HL-60 (cell line): Measurements from ENCODE around the gene NUDT3.
"Not testable (repeated sequence)": the region's sequence is repeated elsewhere in the genome, so short reads cannot be mapped to it uniquely, and the experiment has no call there.

Experiments
- DNase-seq, 2 experiments: peaks; one replicate each; pipeline ENCODE4 v3.0.0-alpha.2; 2010 to 2020; ENCODE audit warnings: low read depth in 1 of 2, low spot score in 1 of 2
- H3K27ac ChIP-seq: fragments of 250-450 bp; sonication (Bioruptor Pico); replicated peaks from 2 replicates; pipeline ENCODE4 v1.5.1; 2020; ENCODE audit warnings: mild to moderate bottlenecking, moderate library complexity
- H3K27me3 ChIP-seq: fragments of 250-450 bp; sonication (Bioruptor Pico); 2 replicates; pipeline ENCODE4 v1.5.1; 2021; ENCODE audit warnings: mild to moderate bottlenecking, moderate library complexity; ENCODE audit not compliant: insufficient read depth, poor library complexity, severe bottlenecking
- H3K4me3 ChIP-seq: replicated peaks from 2 replicates; pipeline ENCODE4 v1.5.1; 2011; ENCODE audit warnings: mild to moderate bottlenecking, control low read depth, low read length; ENCODE audit not compliant: insufficient read depth
- CTCF ChIP-seq: IDR thresholded peaks from one replicate; pipeline ENCODE4 v1.5.1; 2011; ENCODE audit warnings: low read length, control low read depth, inconsistent platforms; ENCODE audit not compliant: insufficient read depth
- GABPA ChIP-seq: IDR thresholded peaks from 2 replicates; pipeline ENCODE4 v1.6.1; 2012; ENCODE audit warnings: low read depth
- POLR2AphosphoS5 ChIP-seq: IDR thresholded peaks from 2 replicates; pipeline ENCODE4 v1.6.1; 2012; ENCODE audit warnings: low read depth
- REST ChIP-seq: IDR thresholded peaks from 2 replicates; pipeline ENCODE4 v1.6.1; 2012; ENCODE audit warnings: low read depth; ENCODE audit not compliant: insufficient replicate concordance
- SPI1 ChIP-seq: IDR thresholded peaks from 2 replicates; pipeline ENCODE4 v1.6.1; 2012; ENCODE audit warnings: low read depth, mild to moderate bottlenecking, borderline replicate concordance

The NUDT3 gene

GRCh38 chr6:34272013-34272926 lies 120.2 kb downstream of the NUDT3 start:
- H3K27ac ChIP-seq, result peak overlapping the region; percentile 70
- H3K4me3 ChIP-seq, result no peak overlapping the region
- TF ChIP-seq REST (no peak), SPI1 (peak; percentile 76)
- no peaks in the 10 kb centered on the region for H3K27me3 ChIP-seq
- peak in 1 of 2 experiments; percentile 60 for DNase-seq

GRCh38 chr6:34269658-34270341 lies 122.7 kb downstream of the NUDT3 start:
- H3K4me3 ChIP-seq, H3K27me3 ChIP-seq, H3K27ac ChIP-seq, DNase-seq: not testable (repeated sequence)

- not testable (repeated sequence) for H3K27ac ChIP-seq, H3K27me3 ChIP-seq, H3K4me3 ChIP-seq, DNase-seq
Observed at GRCh38 chr6:34269132-34269531, 123.3 kb downstream of the NUDT3 start.

DNA sequence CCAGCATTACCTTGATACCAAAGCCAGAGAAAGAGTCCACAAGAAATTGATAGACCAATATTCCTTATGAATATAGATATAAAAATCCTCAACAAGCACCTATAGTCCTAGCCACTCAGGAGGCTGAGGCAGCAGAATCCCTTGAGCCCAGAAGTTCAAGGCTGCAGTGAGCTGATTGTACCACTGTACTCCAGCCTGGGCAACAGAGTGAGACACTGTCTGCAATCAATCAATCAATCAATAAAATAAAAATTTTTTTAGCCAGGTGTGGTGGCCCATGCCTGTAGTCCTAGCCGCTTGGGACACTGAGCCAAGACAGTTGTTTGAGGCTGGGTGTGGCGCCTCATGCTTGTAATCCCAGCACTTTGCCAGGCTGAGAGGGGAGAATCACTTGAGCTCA lies 124.7 kb downstream of the NUDT3 start:
- no peaks in the 10 kb centered on the region for H3K27me3 ChIP-seq
- TF ChIP-seq SPI1 (no peak), REST (no peak), POLR2AphosphoS5 (no peak), CTCF (no peak), GABPA (no peak)
- no peak overlapping the region for H3K4me3 ChIP-seq
- no peak overlapping the region for H3K27ac ChIP-seq
- no peak for DNase-seq

- H3K27ac ChIP-seq, H3K4me3 ChIP-seq, DNase-seq, H3K27me3 ChIP-seq: not testable (repeated sequence)
Observed at GRCh38 chr6:34263484-34263883, 129.0 kb downstream of the NUDT3 start.
